ENCODE measurements around the gene LCOR. TPM values are rescaled to one million over a fixed set of nuclear protein-coding genes. Genes with fewer than 3 reads are reported as not detected.

LCOR gene
- total and polyA plus RNA-seq, 2 of the 13 experiments (the other 11 are each of a cell fraction or from before 2014, with no cell fraction given) = 12.4 to 23.7 TPM

GRCh38 chr10:96858038-96858705 lies 26.1 kb downstream of the LCOR start:
- FAIRE-seq = no peak
- in situ Hi-C loops (cut with HindIII; ENCODE audit: extremely low pct_ligation_motif_present, low pct_unique_long_range_greater_than_20kb) (no loop called here), intact Hi-C loops (cut with micrococcal nuclease; ENCODE audit: unreplicated experiment) (no loop called here)
- Histone ChIP-seq H4K20me1 (ENCODE audit: insufficient read depth, low read length) (peaks cover 12% of the 10 kb centered on the region), H3K36me3 (replicated peaks in 1 of 2; ENCODE audit: control insufficient read depth in 1 of 2, insufficient read depth in 2 of 2, low read length in 2 of 2) (peaks cover 6 to 14% of the 10 kb centered on the region in 2 experiments), H2AFZ (ENCODE audit: low read length) (no peak overlapping the region), H3K79me2 (ENCODE audit: insufficient read depth, low read length) (peaks cover 92% of the 10 kb centered on the region), H3K27me3 (ENCODE audit: control insufficient read depth in 1 of 2, insufficient read depth in 2 of 2, low read length in 2 of 2) (no peaks in the 10 kb centered on the region), H3K27ac (ENCODE audit: extremely low read length, insufficient read depth, low read length) (no peak overlapping the region), H3K4me2 (ENCODE audit: low read depth, low read length) (no peak overlapping the region), H3K9ac (ENCODE audit: insufficient read depth, low read depth, low read length) (no peak overlapping the region), H3K4me1 (ENCODE audit: insufficient read depth, low read length) (peaks cover 45% of the 10 kb centered on the region), H3K9me3 (ENCODE audit: low read length) (no peaks in the 10 kb centered on the region), H3K4me3 (replicated peaks in 1 of 3; ENCODE audit: insufficient read depth in 1 of 3, low read depth in 2 of 3, low read length in 3 of 3) (no peak overlapping the region)
- ChIA-PET CTCF (ENCODE audit: low intra/inter-chr PET ratio, low total read pairs) (no interaction called here), POLR2A (no interaction called here)
- no TSS peak for BruUV-seq (replicated peaks)
- DNase-seq (ENCODE audit: low spot score) = no peak
- no peak for ATAC-seq
- WGBS (ENCODE audit: low lambda C conversion rate) = 94% methylated on average over 2 of the region's 2 CpGs
- TF ChIP-seq TERF1 (CRISPR knock-in tag; IDR thresholded peaks at IDR 0.05) = no peak
- TF ChIP-seq ZNF136 (CRISPR knock-in tag; IDR thresholded peaks at IDR 0.05; ENCODE audit: low read depth) = no peak
- no peak for TF ChIP-seq PRDM15 (CRISPR knock-in tag; IDR thresholded peaks at IDR 0.05)
- no peak for TF ChIP-seq BATF2 (CRISPR knock-in tag; IDR thresholded peaks at IDR 0.05)
- TF ChIP-seq ZNF253 (CRISPR knock-in tag; IDR thresholded peaks at IDR 0.05; ENCODE audit: borderline replicate concordance) = no peak
- TF ChIP-seq ZHX2 (IDR thresholded peaks at IDR 0.05; ENCODE audit: low read depth) = no peak
- no peak for TF ChIP-seq ZHX2 (CRISPR knock-in tag; IDR thresholded peaks at IDR 0.05; ENCODE audit: borderline replicate concordance)
- TF ChIP-seq SKIL (CRISPR knock-in tag; IDR thresholded peaks at IDR 0.05; ENCODE audit: borderline replicate concordance) = no peak
- TF ChIP-seq EED (CRISPR knock-in tag; IDR thresholded peaks at IDR 0.05) = no peak
